C4-2B (cell line): ENCODE results near the gene COX17.

Experiments
- ZFX ChIP-seq: fragments of 450-650 bp; IDR thresholded peaks from 2 replicates; pipeline ENCODE4 v1.6.1; 2017
- TF ChIP-seq, protein P1 (sequence below): fragments of 450-650 bp; conservative IDR thresholded peaks from 2 replicates; pipeline ENCODE4 v1.5.1; 2017; ENCODE audit warnings: mild to moderate bottlenecking

DNA sequence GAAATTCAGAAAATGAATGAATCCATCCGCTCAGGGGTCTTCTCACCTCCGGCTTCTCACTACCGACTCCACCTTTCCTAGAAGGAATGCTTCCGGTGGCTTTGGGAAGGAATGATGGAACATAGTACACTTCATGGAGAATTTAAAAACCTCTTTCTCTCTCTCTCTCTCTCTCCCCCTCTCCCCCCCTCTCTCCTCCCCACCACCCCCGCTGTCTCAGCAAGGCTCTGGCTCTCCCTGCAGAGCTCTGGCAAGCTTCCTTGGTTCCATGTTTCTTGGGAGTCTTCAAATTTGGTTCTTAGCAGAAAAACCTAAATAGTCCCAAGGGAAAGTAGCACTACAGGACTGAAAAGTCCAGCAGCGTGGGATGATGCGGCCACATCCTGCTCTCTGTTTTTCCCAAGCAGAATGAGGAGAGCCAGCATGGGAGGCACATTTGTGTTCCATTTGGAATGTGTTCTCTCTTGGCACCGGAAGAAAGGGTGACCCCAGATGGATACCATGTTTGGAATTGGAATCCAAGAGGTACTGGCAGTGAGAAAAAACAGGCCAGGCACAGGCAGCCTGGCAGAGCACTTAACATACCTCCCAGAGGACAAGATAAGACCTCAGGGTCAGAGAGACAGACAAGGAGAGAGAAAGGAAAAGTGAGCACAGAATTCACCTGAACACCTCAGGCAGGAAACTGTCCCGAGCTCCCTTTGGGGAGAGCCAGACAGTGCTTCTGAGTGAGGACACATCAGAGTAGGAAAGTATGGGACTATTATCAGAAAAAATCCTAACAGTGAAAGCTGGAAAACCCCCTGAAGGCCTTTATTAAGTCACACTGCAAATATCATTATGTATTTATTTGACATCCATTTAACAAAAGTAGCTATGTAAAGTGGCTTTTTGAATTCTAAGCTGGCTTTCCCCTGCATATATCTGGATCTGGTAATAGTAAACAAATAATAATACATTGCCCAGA, 16.4 kb downstream of the COX17 start, which contains the start of gene POPDC2:
- TF ChIP-seq, protein P1, sequence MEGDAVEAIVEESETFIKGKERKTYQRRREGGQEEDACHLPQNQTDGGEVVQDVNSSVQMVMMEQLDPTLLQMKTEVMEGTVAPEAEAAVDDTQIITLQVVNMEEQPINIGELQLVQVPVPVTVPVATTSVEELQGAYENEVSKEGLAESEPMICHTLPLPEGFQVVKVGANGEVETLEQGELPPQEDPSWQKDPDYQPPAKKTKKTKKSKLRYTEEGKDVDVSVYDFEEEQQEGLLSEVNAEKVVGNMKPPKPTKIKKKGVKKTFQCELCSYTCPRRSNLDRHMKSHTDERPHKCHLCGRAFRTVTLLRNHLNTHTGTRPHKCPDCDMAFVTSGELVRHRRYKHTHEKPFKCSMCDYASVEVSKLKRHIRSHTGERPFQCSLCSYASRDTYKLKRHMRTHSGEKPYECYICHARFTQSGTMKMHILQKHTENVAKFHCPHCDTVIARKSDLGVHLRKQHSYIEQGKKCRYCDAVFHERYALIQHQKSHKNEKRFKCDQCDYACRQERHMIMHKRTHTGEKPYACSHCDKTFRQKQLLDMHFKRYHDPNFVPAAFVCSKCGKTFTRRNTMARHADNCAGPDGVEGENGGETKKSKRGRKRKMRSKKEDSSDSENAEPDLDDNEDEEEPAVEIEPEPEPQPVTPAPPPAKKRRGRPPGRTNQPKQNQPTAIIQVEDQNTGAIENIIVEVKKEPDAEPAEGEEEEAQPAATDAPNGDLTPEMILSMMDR = no peak
- no peak for TF ChIP-seq ZFX
